HepG2 (cell line): Measurements from ENCODE around the gene NAPSA. TPM values are rescaled to one million over a fixed set of nuclear protein-coding genes. Genes with fewer than 3 reads are reported as not detected.

Experiments used
- KDM2A ChIP-seq: sonication (generic); formaldehyde crosslinking; IDR thresholded peaks from 2 replicates; pipeline ENCODE4 v1.4.0; 2020; ENCODE audit warnings: low read depth, missing genetic modification reagents, borderline replicate concordance
- ZNF20 ChIP-seq: sonication (generic); formaldehyde crosslinking; IDR thresholded peaks from 2 replicates; pipeline ENCODE4 v1.4.0; 2020; ENCODE audit warnings: mild to moderate bottlenecking, moderate library complexity, missing genetic modification reagents
- ZNF235 ChIP-seq: sonication (generic); formaldehyde crosslinking; IDR thresholded peaks from 2 replicates; pipeline ENCODE4 v1.8.1; 2023; ENCODE audit warnings: mild to moderate bottlenecking, missing genetic modification reagents, borderline replicate concordance
- ZSCAN25 ChIP-seq: sonication (generic); formaldehyde crosslinking; IDR thresholded peaks from 2 replicates; pipeline ENCODE4 v1.8.0; 2022; ENCODE audit warnings: mild to moderate bottlenecking, missing genetic modification reagents
- polyA plus RNA-seq, 8 experiments: library from polyadenylated mRNA; depleted of rRNA in 3 of 8; stranded (reverse) in 7 of 8; unstranded in 1 of 8; fragments of >200 nt; fragmentation: Illumina TruSeq in 4 of 8; extraction: Trizol in 4 of 8; gene quantifications; 2 replicates each; pipeline versions ENCODE4 v1.2.1 to v1.2.3, GENCODE V29; 2011 to 2016; ENCODE audit warnings: low read depth in 4 of 8, missing spikeins in 1 of 8, mixed read lengths in 1 of 8; ENCODE audit not compliant: insufficient read depth in 1 of 8
- total RNA-seq, 5 experiments: library from RNA; depleted of rRNA; stranded (reverse); fragments of >200 nt; fragmentation: Illumina TruSeq; extraction: Trizol; gene quantifications; 2 replicates each; pipeline ENCODE4 v1.2.3, GENCODE V29; 2016; ENCODE audit warnings: low read depth in 1 of 5
- TF ChIP-seq, protein P1 (sequence below): sonication (generic); formaldehyde crosslinking; IDR thresholded peaks from 2 replicates; pipeline ENCODE4 v1.8.1; 2023; ENCODE audit warnings: mild to moderate bottlenecking, inconsistent platforms, moderate library complexity, missing genetic modification reagents, borderline replicate concordance
- TF ChIP-seq, protein P2 (sequence below): IDR thresholded peaks from 2 replicates; pipeline ENCODE4 v1.6.1; 2016; ENCODE audit warnings: low read depth, borderline replicate concordance
- TF ChIP-seq, protein P3 (sequence below): sonication (generic); formaldehyde crosslinking; conservative IDR thresholded peaks from 2 replicates; pipeline ENCODE4 v1.8.0; 2022; ENCODE audit warnings: mild to moderate bottlenecking, moderate library complexity, missing genetic modification reagents
- TF ChIP-seq, protein P4 (sequence below): sonication (generic); formaldehyde crosslinking; conservative IDR thresholded peaks from 2 replicates; pipeline ENCODE4 v1.4.0; 2020; ENCODE audit warnings: missing genetic modification reagents
- TF ChIP-seq, protein P5 (sequence below): IDR thresholded peaks from 2 replicates; pipeline ENCODE4 v1.6.1; 2012; ENCODE audit warnings: inconsistent platforms

NAPSA gene
- total and polyA plus RNA-seq, 2 of the 13 experiments (the other 11 are each of a cell fraction or from before 2014, with no cell fraction given): not detected

DNA sequence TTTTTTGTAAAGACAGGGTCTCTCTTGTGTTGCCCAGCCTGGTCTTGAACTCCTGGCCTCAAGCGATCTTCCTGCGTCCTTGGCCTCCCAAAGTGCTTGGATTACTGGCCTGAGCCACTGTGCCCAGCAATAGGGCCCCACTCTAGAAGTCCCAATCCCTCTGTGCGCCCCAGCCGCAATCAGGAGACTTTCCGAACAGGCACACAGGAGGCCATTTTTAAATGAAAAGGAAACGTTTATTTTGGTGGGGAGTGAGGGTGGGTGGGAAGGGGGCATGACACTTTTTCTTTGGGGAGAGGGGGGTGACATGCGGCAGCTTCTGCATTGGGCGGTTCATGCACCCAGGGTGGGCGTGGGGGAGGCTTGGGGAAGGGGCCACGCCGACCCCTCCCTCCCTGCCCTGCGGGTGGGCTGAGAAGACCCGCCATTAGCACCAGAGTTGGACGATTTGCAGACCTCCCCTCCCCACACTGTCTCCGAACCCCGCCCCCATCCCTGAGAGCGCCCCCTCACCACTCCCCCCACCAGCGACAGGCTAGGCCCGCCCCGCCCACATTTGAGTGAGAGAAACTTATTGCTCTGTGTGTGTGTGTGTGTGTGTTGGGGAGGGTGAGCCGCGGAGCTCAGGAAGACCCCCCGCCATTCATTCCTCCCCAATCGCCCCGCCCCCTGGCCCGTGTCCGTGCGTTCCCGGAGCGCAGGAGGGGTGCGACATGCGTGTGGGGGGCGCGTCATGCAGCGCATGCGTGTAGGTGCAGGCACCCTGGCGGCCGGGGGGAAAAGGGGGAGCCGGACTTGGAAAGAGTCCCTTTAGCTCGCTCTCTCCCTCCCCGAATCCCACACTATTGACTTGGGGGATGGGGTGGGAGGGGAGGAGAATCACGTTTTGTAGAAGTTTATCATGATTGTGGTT is 53.5 kb downstream of the NAPSA start (continued):
- TF ChIP-seq, protein P1, sequence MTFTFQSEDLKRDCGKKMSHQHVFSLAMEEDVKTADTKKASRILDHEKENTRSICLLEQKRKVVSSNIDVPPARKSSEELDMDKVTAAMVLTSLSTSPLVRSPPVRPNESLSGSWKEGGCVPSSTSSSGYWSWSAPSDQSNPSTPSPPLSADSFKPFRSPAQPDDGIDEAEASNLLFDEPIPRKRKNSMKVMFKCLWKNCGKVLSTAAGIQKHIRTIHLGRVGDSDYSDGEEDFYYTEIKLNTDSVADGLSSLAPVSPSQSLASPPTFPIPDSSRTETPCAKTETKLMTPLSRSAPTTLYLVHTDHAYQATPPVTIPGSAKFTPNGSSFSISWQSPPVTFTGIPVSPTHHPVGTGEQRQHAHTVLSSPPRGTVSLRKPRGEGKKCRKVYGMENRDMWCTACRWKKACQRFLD (CRISPR knock-in tag): no peak
- TF ChIP-seq ZNF235 (CRISPR knock-in tag) (no peak), KDM2A (CRISPR knock-in tag) (peak; percentile 97), ZSCAN25 (CRISPR knock-in tag) (0 out of 2 replicates have a peak, but pooled peaks have one; percentile 61), ZNF20 (CRISPR knock-in tag) (no peak)
- TF ChIP-seq, protein P2, sequence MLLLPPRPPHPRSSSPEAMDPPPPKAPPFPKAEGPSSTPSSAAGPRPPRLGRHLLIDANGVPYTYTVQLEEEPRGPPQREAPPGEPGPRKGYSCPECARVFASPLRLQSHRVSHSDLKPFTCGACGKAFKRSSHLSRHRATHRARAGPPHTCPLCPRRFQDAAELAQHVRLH (CRISPR knock-in tag): peak; percentile 21; the same call in 1 of the 2 replicates
- TF ChIP-seq, protein P3, sequence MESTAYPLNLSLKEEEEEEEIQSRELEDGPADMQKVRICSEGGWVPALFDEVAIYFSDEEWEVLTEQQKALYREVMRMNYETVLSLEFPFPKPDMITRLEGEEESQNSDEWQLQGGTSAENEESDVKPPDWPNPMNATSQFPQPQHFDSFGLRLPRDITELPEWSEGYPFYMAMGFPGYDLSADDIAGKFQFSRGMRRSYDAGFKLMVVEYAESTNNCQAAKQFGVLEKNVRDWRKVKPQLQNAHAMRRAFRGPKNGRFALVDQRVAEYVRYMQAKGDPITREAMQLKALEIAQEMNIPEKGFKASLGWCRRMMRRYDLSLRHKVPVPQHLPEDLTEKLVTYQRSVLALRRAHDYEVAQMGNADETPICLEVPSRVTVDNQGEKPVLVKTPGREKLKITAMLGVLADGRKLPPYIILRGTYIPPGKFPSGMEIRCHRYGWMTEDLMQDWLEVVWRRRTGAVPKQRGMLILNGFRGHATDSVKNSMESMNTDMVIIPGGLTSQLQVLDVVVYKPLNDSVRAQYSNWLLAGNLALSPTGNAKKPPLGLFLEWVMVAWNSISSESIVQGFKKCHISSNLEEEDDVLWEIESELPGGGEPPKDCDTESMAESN (CRISPR knock-in tag): 0 out of 2 replicates have a peak, but pooled peaks have one; percentile 28
- TF ChIP-seq, protein P4, sequence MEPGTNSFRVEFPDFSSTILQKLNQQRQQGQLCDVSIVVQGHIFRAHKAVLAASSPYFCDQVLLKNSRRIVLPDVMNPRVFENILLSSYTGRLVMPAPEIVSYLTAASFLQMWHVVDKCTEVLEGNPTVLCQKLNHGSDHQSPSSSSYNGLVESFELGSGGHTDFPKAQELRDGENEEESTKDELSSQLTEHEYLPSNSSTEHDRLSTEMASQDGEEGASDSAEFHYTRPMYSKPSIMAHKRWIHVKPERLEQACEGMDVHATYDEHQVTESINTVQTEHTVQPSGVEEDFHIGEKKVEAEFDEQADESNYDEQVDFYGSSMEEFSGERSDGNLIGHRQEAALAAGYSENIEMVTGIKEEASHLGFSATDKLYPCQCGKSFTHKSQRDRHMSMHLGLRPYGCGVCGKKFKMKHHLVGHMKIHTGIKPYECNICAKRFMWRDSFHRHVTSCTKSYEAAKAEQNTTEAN (CRISPR knock-in tag): no peak
- TF ChIP-seq, protein P5, sequence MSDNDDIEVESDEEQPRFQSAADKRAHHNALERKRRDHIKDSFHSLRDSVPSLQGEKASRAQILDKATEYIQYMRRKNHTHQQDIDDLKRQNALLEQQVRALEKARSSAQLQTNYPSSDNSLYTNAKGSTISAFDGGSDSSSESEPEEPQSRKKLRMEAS: peak; percentile 60
